ENCODE data around the gene TLX3. TPM values are rescaled to one million over a fixed set of nuclear protein-coding genes. Genes with fewer than 3 reads are reported as not detected.

TLX3 gene
- total and polyA plus RNA-seq, 10 of the 15 experiments (the other 5 are each of a cell fraction or from before 2014, with no cell fraction given): not detected

DNA sequence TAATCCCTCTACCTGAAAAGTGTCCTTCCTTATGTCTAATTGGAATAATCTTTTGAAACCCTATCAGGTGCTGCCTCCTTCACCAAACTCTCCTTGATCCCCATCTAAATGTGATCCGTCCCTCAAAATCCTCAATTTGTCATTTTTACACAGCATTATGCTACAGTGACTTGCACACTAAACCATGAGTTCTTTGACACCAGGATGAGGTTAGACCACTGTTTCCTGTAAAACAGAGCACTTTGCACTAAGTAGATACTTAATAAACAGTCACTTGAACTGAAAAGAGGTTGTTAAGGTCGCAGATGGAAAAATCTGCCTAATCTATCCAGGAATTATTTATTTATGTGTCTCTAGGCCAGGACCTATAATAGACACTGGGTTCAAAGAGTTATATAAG lies 44.2 kb upstream of the TLX3 start (continued):
- TF ChIP-seq NRF1 (conservative IDR thresholded peaks at IDR 0.05; ENCODE audit: low read depth, low read length): no peak

DNA sequence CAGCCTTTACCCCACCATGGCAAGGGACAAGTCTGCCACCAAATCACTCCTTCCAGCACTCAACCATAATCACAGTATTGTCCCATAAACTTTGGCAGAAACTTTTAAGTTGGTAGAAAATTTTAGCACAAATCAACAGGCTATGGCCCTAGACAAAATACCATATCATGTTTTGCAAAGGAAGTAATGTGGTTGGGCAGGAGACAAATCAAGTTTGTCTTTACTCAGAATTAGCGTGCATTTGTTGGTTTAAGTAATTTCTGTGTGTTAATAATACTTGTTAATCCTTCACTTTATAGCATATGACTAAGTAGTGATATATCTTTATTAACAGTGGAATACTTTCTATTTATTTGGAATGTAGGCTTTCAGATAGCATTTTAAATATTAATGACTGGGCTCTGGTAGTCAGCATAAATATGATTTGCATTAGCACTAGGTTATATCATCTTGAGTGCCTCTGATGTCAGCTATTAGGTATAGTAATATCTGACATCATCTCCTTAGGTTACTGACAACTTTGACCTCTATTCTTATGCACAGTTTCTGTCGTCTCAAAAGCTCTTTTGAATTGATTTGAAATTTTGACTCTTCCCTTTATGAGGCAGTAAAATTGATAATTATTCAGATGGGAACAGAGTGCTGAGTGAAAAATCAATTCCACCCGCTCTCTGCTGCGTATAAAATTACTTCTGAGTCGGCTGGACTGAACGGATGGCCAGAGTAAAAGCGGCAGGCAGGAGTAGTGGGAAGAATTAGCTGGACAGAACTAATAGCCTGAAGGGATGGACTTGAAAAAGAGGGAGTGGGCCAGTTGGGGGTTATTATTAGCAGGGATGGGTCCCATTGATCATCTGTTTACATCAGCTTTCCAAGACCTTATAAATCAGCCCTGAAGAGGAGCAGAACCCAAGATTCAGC lies 40.1 kb upstream of the TLX3 start:
- TF ChIP-seq ETV6 (conservative IDR thresholded peaks at IDR 0.05 in 1 of 2, IDR thresholded peaks at IDR 0.05 in 1 of 2; ENCODE audit: borderline replicate concordance in 1 of 2, low read depth in 1 of 2) (no peak), NR2C2 (IDR thresholded peaks at IDR 0.05; ENCODE audit: borderline replicate concordance, control insufficient read depth, insufficient read length, low read depth) (no peak), POLR2AphosphoS2 (IDR thresholded peaks at IDR 0.05; ENCODE audit: low read depth, low read length) (no peak)
- TF ChIP-seq, protein P1, sequence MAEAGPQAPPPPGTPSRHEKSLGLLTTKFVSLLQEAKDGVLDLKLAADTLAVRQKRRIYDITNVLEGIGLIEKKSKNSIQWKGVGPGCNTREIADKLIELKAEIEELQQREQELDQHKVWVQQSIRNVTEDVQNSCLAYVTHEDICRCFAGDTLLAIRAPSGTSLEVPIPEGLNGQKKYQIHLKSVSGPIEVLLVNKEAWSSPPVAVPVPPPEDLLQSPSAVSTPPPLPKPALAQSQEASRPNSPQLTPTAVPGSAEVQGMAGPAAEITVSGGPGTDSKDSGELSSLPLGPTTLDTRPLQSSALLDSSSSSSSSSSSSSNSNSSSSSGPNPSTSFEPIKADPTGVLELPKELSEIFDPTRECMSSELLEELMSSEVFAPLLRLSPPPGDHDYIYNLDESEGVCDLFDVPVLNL (IDR thresholded peaks at IDR 0.05; ENCODE audit: low read depth, low read length): no peak
- TF ChIP-seq, protein P2, sequence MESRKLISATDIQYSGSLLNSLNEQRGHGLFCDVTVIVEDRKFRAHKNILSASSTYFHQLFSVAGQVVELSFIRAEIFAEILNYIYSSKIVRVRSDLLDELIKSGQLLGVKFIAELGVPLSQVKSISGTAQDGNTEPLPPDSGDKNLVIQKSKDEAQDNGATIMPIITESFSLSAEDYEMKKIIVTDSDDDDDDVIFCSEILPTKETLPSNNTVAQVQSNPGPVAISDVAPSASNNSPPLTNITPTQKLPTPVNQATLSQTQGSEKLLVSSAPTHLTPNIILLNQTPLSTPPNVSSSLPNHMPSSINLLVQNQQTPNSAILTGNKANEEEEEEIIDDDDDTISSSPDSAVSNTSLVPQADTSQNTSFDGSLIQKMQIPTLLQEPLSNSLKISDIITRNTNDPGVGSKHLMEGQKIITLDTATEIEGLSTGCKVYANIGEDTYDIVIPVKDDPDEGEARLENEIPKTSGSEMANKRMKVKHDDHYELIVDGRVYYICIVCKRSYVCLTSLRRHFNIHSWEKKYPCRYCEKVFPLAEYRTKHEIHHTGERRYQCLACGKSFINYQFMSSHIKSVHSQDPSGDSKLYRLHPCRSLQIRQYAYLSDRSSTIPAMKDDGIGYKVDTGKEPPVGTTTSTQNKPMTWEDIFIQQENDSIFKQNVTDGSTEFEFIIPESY (IDR thresholded peaks at IDR 0.05): no peak
- TF ChIP-seq, protein P3, sequence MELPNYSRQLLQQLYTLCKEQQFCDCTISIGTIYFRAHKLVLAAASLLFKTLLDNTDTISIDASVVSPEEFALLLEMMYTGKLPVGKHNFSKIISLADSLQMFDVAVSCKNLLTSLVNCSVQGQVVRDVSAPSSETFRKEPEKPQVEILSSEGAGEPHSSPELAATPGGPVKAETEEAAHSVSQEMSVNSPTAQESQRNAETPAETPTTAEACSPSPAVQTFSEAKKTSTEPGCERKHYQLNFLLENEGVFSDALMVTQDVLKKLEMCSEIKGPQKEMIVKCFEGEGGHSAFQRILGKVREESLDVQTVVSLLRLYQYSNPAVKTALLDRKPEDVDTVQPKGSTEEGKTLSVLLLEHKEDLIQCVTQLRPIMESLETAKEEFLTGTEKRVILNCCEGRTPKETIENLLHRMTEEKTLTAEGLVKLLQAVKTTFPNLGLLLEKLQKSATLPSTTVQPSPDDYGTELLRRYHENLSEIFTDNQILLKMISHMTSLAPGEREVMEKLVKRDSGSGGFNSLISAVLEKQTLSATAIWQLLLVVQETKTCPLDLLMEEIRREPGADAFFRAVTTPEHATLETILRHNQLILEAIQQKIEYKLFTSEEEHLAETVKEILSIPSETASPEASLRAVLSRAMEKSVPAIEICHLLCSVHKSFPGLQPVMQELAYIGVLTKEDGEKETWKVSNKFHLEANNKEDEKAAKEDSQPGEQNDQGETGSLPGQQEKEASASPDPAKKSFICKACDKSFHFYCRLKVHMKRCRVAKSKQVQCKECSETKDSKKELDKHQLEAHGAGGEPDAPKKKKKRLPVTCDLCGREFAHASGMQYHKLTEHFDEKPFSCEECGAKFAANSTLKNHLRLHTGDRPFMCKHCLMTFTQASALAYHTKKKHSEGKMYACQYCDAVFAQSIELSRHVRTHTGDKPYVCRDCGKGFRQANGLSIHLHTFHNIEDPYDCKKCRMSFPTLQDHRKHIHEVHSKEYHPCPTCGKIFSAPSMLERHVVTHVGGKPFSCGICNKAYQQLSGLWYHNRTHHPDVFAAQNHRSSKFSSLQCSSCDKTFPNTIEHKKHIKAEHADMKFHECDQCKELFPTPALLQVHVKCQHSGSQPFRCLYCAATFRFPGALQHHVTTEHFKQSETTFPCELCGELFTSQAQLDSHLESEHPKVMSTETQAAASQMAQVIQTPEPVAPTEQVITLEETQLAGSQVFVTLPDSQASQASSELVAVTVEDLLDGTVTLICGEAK (IDR thresholded peaks at IDR 0.05; ENCODE audit: borderline replicate concordance): no peak
- TF ChIP-seq, protein P4, sequence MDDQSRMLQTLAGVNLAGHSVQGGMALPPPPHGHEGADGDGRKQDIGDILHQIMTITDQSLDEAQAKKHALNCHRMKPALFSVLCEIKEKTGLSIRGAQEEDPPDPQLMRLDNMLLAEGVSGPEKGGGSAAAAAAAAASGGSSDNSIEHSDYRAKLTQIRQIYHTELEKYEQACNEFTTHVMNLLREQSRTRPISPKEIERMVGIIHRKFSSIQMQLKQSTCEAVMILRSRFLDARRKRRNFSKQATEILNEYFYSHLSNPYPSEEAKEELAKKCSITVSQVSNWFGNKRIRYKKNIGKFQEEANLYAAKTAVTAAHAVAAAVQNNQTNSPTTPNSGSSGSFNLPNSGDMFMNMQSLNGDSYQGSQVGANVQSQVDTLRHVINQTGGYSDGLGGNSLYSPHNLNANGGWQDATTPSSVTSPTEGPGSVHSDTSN (IDR thresholded peaks at IDR 0.05; ENCODE audit: insufficient replicate concordance, low read depth, low read length): no peak
- 39% methylated on average over 7 of the region's 7 CpGs for WGBS (ENCODE audit: insufficient coverage, insufficient replicate concordance, low lambda C conversion rate, missing lambda C conversion rate)
- H3K4me1 ChIP-seq (ENCODE audit: control insufficient read depth, insufficient read depth, low read length): no peaks in the 10 kb centered on the region
- no peaks in the 10 kb centered on the region for H3K79me2 ChIP-seq (ENCODE audit: control insufficient read depth, insufficient read depth, low read length)
- H3K9me3 ChIP-seq (replicated peaks; ENCODE audit: control insufficient read depth, insufficient read depth, low read length): no peaks in the 10 kb centered on the region
- ChIA-PET CTCF (no interaction called here), SMC1A (ENCODE audit: uncharacterized antibody, unreplicated experiment) (no interaction called here), RAD21 (ENCODE audit: unreplicated experiment) (no interaction called here), POLR2A (no interaction called here)
- H3K4me2 ChIP-seq (ENCODE audit: control insufficient read depth, insufficient read depth): no peak overlapping the region
- FAIRE-seq (no peak), DNase-seq (ENCODE audit: low read depth, low spot score) (no peak), ATAC-seq (no peak)
- intact Hi-C loops (cut with micrococcal nuclease; ENCODE audit: unreplicated experiment): no loop called here
- H4K20me1 ChIP-seq (ENCODE audit: control insufficient read depth, insufficient read depth): no peaks in the 10 kb centered on the region
- no peak overlapping the region for H3K27ac ChIP-seq (ENCODE audit: control insufficient read depth, insufficient read depth)
- no peaks in the 10 kb centered on the region; a peak in 2 of 4 replicates for H3K27me3 ChIP-seq (replicated peaks in 1 of 2; ENCODE audit: control insufficient read depth in 2 of 2, insufficient read depth in 2 of 2, low read length in 1 of 2)
- H2AFZ ChIP-seq (ENCODE audit: control insufficient read depth, low read depth, low read length): no peak overlapping the region
- no peak overlapping the region for H3K9ac ChIP-seq (ENCODE audit: control insufficient read depth, insufficient read depth, low read length)
- no peaks in the 10 kb centered on the region for H3K36me3 ChIP-seq (ENCODE audit: control insufficient read depth in 2 of 2, insufficient read depth in 2 of 2, low read length in 1 of 2)
- BruUV-seq (replicated peaks): no TSS peak
- H3K4me3 ChIP-seq: no peak overlapping the region
- in situ Hi-C loops (cut with MboI): no loop called here
